ENCODE measurements around the gene ABCB8. TPM values are rescaled to one million over a fixed set of nuclear protein-coding genes. Genes with fewer than 3 reads are reported as not detected.

The ABCB8 gene
- total and polyA plus RNA-seq, 9 of the 15 experiments (the other 6 are each of a cell fraction or from before 2014, with no cell fraction given): 7.6 to 106 (median 36.3) TPM

GRCh38 chr7:150983893-150984368, 44.3 kb upstream of the ABCB8 start (continued):
- no peak for TF ChIP-seq CHD7 (IDR thresholded peaks at IDR 0.05; ENCODE audit: low read depth, low read length)
- TF ChIP-seq NCOA6 (IDR thresholded peaks at IDR 0.05): no peak
- TF ChIP-seq E2F5 (CRISPR knock-in tag; IDR thresholded peaks at IDR 0.05): peak; percentile 75; the same call in 1 of the 2 replicates
- no peak for TF ChIP-seq RNF219 (CRISPR knock-in tag; IDR thresholded peaks at IDR 0.05)
- no peak for TF ChIP-seq ZBTB8A (IDR thresholded peaks at IDR 0.05; ENCODE audit: partially characterized antibody)
- TF ChIP-seq CTCFL (IDR thresholded peaks at IDR 0.05; ENCODE audit: borderline replicate concordance, insufficient read depth, low read depth, low read length, poor library complexity, severe bottlenecking): no peak
- no peak for TF ChIP-seq HSF4 (CRISPR knock-in tag; IDR thresholded peaks at IDR 0.05; ENCODE audit: borderline replicate concordance)

Measured in K562 (cell line).